NB4 (cell line): Measurements from ENCODE around the gene GHDC.

Experiments
- DNase-seq: peaks from one replicate; pipeline ENCODE4 v3.0.0; 2010; ENCODE audit warnings: low read depth
- H3K4me3 ChIP-seq: one replicate; pipeline ENCODE4 v1.5.1; 2011; ENCODE audit warnings: mild to moderate bottlenecking, low read depth, low read length, moderate library complexity
- MYC ChIP-seq: IDR thresholded peaks from 2 replicates; pipeline ENCODE4 v1.6.1; 2011; ENCODE audit warnings: low read depth, low read length
- POLR2A ChIP-seq: IDR thresholded peaks from 2 replicates; pipeline ENCODE4 v1.6.1; 2011; ENCODE audit warnings: mild to moderate bottlenecking; ENCODE audit not compliant: insufficient read length; ENCODE audit errors: extremely low read depth
- TF ChIP-seq, protein P1 (sequence below): IDR thresholded peaks from one replicate; pipeline ENCODE4 v1.5.1; 2012; ENCODE audit warnings: low read depth, low read length
- TF ChIP-seq, protein P2 (sequence below): IDR thresholded peaks from 2 replicates; pipeline ENCODE4 v1.6.1; 2011; ENCODE audit warnings: low read depth, low read length

The GHDC gene

DNA sequence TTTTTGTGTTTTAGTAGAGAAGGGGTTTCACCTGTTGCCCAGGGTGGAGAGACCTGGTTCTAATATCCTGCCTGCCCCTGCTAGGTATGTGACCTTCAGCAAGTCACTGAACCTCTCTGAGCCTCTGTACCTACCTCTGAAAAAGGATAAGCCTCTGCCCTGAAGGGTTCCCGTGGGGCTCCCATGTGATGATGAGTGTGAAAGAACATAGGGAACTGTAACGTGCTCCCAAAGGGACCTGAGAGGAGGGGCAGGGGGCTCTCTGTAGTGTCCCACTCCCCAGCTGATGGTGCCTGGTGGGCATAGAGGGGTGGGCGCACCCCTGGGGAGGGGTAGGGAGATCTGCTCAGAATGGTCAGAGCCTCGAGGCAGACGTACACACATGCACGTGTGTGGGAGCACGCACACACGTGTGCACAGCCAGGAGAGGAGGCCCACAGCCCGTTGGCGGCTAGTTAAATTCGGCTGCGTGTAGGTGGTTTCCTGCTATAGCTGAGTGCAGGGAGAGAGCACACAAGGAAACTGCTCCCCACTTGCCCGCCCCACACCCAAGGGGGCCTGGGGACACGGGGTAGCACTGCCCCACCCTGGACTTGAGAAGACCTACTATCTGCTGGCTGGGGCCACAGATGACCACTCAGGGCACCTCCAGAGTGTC lies 20.0 kb downstream of the GHDC start:
- no peak for DNase-seq
- TF ChIP-seq, protein P1, sequence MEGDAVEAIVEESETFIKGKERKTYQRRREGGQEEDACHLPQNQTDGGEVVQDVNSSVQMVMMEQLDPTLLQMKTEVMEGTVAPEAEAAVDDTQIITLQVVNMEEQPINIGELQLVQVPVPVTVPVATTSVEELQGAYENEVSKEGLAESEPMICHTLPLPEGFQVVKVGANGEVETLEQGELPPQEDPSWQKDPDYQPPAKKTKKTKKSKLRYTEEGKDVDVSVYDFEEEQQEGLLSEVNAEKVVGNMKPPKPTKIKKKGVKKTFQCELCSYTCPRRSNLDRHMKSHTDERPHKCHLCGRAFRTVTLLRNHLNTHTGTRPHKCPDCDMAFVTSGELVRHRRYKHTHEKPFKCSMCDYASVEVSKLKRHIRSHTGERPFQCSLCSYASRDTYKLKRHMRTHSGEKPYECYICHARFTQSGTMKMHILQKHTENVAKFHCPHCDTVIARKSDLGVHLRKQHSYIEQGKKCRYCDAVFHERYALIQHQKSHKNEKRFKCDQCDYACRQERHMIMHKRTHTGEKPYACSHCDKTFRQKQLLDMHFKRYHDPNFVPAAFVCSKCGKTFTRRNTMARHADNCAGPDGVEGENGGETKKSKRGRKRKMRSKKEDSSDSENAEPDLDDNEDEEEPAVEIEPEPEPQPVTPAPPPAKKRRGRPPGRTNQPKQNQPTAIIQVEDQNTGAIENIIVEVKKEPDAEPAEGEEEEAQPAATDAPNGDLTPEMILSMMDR: no peak
- TF ChIP-seq, protein P2, sequence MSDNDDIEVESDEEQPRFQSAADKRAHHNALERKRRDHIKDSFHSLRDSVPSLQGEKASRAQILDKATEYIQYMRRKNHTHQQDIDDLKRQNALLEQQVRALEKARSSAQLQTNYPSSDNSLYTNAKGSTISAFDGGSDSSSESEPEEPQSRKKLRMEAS: no peak
- TF ChIP-seq POLR2A (no peak), MYC (no peak)
- H3K4me3 ChIP-seq: no peak overlapping the region

DNA sequence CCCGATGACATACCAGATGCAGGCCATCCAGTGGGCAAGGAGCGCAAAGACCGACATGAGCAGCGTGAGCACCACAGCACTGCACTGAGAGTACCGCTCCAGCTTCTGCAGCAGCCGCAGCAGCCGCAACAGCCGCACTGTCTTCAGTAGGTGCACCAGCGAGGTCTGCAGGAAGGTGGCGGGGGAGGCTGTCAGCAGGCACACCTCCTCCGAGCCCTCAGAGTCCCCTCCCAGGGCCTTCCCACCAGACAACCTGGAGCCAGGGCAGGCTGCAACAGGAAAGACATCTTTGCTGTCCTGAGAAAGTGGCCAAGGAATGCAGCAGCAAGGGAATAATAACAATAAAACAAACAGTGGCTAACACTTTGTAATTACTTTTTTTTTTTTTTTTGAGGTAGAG lies 22.5 kb downstream of the GHDC start:
- TF ChIP-seq, protein P2: no peak
- TF ChIP-seq MYC (no peak), POLR2A (no peak)
- TF ChIP-seq, protein P1: no peak
- no peak overlapping the region for H3K4me3 ChIP-seq
- no peak for DNase-seq

DNA sequence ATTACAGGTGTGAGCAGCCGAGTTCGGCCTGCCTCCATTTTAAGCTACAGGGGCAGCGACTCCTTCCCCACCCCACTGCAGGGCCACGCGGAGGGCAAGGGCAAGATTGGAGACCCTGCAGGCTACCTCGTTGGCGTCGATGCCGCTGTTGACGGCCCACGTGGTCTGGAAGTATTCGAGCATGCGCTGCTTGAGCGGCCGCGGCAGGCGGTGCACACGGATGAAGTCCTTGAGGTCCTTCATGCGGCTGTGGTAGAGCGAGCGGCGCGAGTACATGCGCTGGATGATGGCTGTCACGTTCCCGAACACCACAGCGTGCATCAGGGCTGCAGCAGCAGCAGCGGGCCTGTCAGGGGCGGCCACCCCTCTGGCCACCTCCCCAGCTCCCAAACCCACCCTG lies 24.9 kb downstream of the GHDC start:
- no peak overlapping the region for H3K4me3 ChIP-seq
- no peak for TF ChIP-seq MYC
- no peak for TF ChIP-seq POLR2A
- TF ChIP-seq, protein P2: no peak
- TF ChIP-seq, protein P1: no peak
- DNase-seq: no peak

DNA sequence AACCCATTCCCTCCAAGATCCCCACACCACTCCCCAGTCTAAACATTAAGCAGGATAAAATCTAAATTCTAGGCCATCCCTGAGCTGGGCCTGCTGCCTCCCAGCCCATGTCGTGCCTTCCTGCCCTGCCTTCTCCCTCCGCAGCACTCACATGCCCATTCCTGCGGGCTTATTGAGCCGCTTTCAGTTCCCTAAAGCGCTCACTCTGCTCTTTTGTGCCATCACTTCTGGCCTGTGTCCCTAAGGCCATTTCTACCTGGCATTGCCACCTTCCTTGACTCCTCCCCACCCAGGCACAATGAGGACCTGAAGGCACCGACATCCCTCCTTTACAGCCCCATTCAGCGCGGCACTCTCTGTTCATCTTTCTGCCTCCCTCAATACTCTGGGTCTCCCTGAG lies 26.5 kb downstream of the GHDC start:
- TF ChIP-seq POLR2A (no peak), MYC (no peak)
- TF ChIP-seq, protein P1: no peak
- TF ChIP-seq, protein P2: no peak
- DNase-seq: no peak
- no peak overlapping the region for H3K4me3 ChIP-seq

DNA sequence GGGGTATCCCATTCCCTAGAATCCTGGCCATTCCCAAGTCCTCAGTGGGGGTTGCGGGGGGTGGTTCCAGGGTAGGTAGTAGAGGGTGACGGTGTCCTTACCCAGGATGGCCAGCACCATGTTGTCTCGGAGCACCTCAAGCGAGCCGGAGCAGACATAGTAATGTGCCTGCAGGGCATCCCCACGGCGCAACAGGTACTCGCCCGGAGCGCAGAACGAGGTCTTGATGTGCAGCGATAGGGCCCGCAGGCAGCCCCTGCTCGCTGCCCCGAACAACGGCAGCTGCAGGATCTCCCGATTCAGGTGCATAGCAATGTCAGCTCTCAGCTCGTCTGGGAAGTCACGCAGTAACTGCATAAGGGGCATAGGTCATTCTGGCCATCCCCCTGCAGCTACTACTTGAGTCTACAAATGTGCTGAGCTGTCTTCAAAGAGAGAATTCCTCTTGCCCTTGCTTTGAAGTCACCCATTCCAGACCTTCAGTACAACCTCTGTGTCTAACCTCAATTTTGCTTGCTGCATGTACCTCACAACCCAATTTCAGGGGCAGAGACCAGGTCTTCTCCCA lies 28.0 kb downstream of the GHDC start:
- H3K4me3 ChIP-seq: no peak overlapping the region
- TF ChIP-seq, protein P2: no peak
- TF ChIP-seq MYC: no peak
- no peak for TF ChIP-seq POLR2A
- TF ChIP-seq, protein P1: no peak
- no peak for DNase-seq

DNA sequence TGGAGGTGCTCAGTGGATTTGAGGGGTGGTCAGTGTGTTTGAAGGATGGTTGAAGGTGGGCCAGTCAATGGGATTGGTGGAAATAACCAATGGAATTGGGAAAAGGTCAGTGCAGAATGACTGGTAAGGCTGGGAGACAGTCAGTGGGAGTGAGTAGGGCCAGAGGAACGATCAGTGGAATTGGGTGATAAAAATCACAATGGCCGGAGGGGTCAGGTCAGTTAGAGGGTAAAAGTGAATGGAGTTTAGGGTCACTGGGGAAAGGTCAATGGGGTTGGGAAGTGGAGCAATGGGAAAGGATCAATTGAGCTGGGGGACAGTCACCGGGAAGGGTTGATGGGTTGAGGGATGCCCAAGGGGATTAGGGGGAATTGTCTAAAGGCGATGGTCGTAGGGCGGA lies 28.5 kb downstream of the GHDC start:
- H3K4me3 ChIP-seq: no peak overlapping the region
- no peak for DNase-seq
- no peak for TF ChIP-seq MYC
- TF ChIP-seq, protein P2: no peak
- TF ChIP-seq, protein P1: no peak
- no peak for TF ChIP-seq POLR2A
